NT2/D1 (cell line): ENCODE measurements around the gene ANKLE2.

Source experiments
- SUZ12 ChIP-seq: IDR thresholded peaks from 2 replicates; pipeline ENCODE4 v1.6.1; 2011; ENCODE audit not compliant: insufficient read length, insufficient read depth; ENCODE audit errors: extremely low read depth
- ZNF274 ChIP-seq: IDR thresholded peaks from 2 replicates; pipeline ENCODE4 v1.6.1; 2011; ENCODE audit warnings: mild to moderate bottlenecking, low read depth, low read length

GRCh38 chr12:132741620-132742019 lies 20.0 kb downstream of the ANKLE2 start:
- TF ChIP-seq ZNF274 (no peak), SUZ12 (no peak)
